ENCODE measurements around the gene CGB8. TPM values are rescaled to one million over a fixed set of nuclear protein-coding genes. Genes with fewer than 3 reads are reported as not detected.

CGB8 gene
- total RNA-seq, 1 donor from 2014 or later: not detected

DNA sequence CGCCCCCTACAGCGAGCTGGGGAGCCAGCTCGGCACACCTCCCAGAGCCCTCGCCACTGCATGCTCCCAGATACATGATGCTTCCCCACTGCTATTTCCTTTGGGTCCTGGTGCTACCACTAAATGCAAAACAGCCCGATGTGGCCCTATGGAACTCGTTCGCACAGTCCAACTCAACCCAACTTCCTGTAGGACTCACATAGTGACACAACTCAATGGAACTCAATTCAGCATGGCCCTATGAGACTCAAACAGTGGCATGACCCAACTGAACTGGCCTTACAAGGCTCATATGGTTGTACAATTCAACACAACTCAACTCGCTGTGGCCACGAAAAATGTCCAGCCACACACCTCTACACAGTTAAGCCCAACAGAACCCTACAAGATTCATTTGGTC, 20.1 kb upstream of the CGB8 start:
- H3K4me1 Mint-ChIP-seq: peaks cover 23% of the 10 kb centered on the region
- no peak overlapping the region for H3K4me3 Mint-ChIP-seq
- Histone ChIP-seq H3K27me3 (peaks cover 100% of the 10 kb centered on the region), H3K4me1 (peaks cover 18% of the 10 kb centered on the region), H3K79me2 (ENCODE audit: low read depth) (no peaks in the 10 kb centered on the region), H3K4me2 (no peak overlapping the region), H3K36me3 (no peaks in the 10 kb centered on the region), H3K4me3 (no peak overlapping the region), H3K9me3 (ENCODE audit: low read depth) (no peaks in the 10 kb centered on the region), H2AFZ (replicated peaks) (no peak overlapping the region), H3K27ac (no peak overlapping the region), H3K9ac (no peak overlapping the region), H3F3A (ENCODE audit: low read depth) (peaks cover 28% of the 10 kb centered on the region), H4K20me1 (ENCODE audit: low read depth) (peaks cover 9% of the 10 kb centered on the region)
- DNase-seq (ENCODE audit: low spot score): no peak
- no peak for TF ChIP-seq EZH2phosphoT487 (IDR thresholded peaks at IDR 0.05)
- no peak for TF ChIP-seq EZH2 (IDR thresholded peaks at IDR 0.05)
- TF ChIP-seq, protein P1, sequence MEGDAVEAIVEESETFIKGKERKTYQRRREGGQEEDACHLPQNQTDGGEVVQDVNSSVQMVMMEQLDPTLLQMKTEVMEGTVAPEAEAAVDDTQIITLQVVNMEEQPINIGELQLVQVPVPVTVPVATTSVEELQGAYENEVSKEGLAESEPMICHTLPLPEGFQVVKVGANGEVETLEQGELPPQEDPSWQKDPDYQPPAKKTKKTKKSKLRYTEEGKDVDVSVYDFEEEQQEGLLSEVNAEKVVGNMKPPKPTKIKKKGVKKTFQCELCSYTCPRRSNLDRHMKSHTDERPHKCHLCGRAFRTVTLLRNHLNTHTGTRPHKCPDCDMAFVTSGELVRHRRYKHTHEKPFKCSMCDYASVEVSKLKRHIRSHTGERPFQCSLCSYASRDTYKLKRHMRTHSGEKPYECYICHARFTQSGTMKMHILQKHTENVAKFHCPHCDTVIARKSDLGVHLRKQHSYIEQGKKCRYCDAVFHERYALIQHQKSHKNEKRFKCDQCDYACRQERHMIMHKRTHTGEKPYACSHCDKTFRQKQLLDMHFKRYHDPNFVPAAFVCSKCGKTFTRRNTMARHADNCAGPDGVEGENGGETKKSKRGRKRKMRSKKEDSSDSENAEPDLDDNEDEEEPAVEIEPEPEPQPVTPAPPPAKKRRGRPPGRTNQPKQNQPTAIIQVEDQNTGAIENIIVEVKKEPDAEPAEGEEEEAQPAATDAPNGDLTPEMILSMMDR (IDR thresholded peaks at IDR 0.05): no peak
- peaks cover 55% of the 10 kb centered on the region for H3K27me3 Mint-ChIP-seq (ENCODE audit: insufficient read depth, low read depth)
- H3K27ac Mint-ChIP-seq: no peak overlapping the region
- peaks cover 17% of the 10 kb centered on the region for H3K9me3 Mint-ChIP-seq
- peaks cover 9% of the 10 kb centered on the region for H3K36me3 Mint-ChIP-seq

DNA sequence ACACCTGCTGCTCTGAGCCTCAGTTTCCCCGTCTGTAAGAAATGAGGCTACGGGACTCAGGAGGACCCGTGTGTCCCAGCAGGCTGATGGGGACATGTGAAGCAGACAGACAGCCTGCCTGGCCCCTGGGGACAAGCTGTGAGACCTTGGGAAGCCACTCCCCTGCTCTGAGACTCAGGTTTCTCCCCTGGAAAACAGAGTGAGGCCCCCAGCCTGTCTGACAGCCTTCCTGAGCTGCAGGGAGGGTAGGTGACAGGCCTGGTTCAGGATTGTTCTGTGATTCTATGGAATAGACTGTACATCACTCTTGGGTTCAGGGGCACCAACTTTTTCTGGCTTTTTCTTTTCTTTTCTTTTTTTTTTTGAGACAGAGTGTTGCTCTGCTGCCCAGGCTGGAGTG, 18.6 kb upstream of the CGB8 start:
- Mint-ChIP-seq H3K9me3 (peaks cover 15% of the 10 kb centered on the region), H3K4me1 (peaks cover 24% of the 10 kb centered on the region), H3K27ac (no peak overlapping the region), H3K27me3 (ENCODE audit: insufficient read depth, low read depth) (peaks cover 41% of the 10 kb centered on the region), H3K36me3 (peaks cover 9% of the 10 kb centered on the region), H3K4me3 (no peak overlapping the region)
- Histone ChIP-seq H3K9me3 (ENCODE audit: low read depth) (no peaks in the 10 kb centered on the region), H3K9ac (no peak overlapping the region), H3K4me2 (no peak overlapping the region), H3K27me3 (peaks cover 97% of the 10 kb centered on the region), H3K4me1 (peaks cover 19% of the 10 kb centered on the region), H3K27ac (no peak overlapping the region), H2AFZ (replicated peaks) (no peak overlapping the region), H3F3A (ENCODE audit: low read depth) (peaks cover 26% of the 10 kb centered on the region), H3K79me2 (ENCODE audit: low read depth) (no peaks in the 10 kb centered on the region), H3K4me3 (no peak overlapping the region), H3K36me3 (no peaks in the 10 kb centered on the region), H4K20me1 (ENCODE audit: low read depth) (no peaks in the 10 kb centered on the region)
- no peak for DNase-seq (ENCODE audit: low spot score)
- TF ChIP-seq EZH2phosphoT487 (IDR thresholded peaks at IDR 0.05): no peak
- no peak for TF ChIP-seq EZH2 (IDR thresholded peaks at IDR 0.05)
- TF ChIP-seq, protein P1 (IDR thresholded peaks at IDR 0.05): no peak

- Histone ChIP-seq H3K79me2 (ENCODE audit: low read depth) (no peaks in the 10 kb centered on the region), H3K27me3 (peaks cover 86% of the 10 kb centered on the region), H4K20me1 (ENCODE audit: low read depth) (no peaks in the 10 kb centered on the region), H3K27ac (no peak overlapping the region), H3K4me2 (peak overlapping the region; percentile 77), H3K9me3 (ENCODE audit: low read depth) (no peaks in the 10 kb centered on the region), H2AFZ (replicated peaks) (no peak overlapping the region), H3K4me1 (peaks cover 19% of the 10 kb centered on the region), H3K9ac (no peak overlapping the region), H3K36me3 (no peaks in the 10 kb centered on the region), H3K4me3 (no peak overlapping the region), H3F3A (ENCODE audit: low read depth) (peaks cover 20% of the 10 kb centered on the region)
- H3K27me3 Mint-ChIP-seq (ENCODE audit: insufficient read depth, low read depth): peaks cover 35% of the 10 kb centered on the region
- peaks cover 15% of the 10 kb centered on the region for H3K9me3 Mint-ChIP-seq
- DNase-seq (ENCODE audit: low spot score): no peak
- no peak overlapping the region for H3K27ac Mint-ChIP-seq
- TF ChIP-seq EZH2 (IDR thresholded peaks at IDR 0.05): no peak
- no peak for TF ChIP-seq EZH2phosphoT487 (IDR thresholded peaks at IDR 0.05)
- TF ChIP-seq, protein P1 (IDR thresholded peaks at IDR 0.05): no peak
- H3K4me1 Mint-ChIP-seq: peaks cover 24% of the 10 kb centered on the region
- peaks cover 9% of the 10 kb centered on the region for H3K36me3 Mint-ChIP-seq
- peak overlapping the region; percentile 57 for H3K4me3 Mint-ChIP-seq
Measured at GRCh38 chr19:49065905-49066512, 17.1 kb upstream of the CGB8 start.

Measured in neural progenitor cell (in vitro differentiated cells).